ENCODE measurements around the gene KDM4C.
"Not testable (repeated sequence)": the region's sequence is repeated elsewhere in the genome, so short reads cannot be mapped to it uniquely, and the experiment has no call there.

Gene KDM4C

DNA sequence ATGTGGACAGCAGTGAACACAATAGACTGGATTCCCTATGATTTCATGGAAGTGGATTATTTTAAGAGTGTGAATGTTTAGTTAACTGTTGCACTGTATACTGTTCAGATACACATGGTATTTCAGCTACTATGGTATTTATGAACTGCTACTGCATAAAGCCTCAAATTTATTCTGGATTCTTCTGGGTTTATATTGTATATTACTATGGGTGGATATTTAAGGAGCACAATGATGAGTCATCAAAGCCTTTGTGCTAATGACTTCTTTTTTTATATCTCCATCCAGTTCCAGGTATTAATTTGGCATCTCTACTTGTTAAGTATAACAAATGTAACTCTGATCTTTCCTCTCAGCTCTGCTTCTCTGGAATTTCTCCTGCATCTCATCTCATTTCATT is 6.8 kb downstream of the KDM4C start:
- no peak for DNase-seq

DNA sequence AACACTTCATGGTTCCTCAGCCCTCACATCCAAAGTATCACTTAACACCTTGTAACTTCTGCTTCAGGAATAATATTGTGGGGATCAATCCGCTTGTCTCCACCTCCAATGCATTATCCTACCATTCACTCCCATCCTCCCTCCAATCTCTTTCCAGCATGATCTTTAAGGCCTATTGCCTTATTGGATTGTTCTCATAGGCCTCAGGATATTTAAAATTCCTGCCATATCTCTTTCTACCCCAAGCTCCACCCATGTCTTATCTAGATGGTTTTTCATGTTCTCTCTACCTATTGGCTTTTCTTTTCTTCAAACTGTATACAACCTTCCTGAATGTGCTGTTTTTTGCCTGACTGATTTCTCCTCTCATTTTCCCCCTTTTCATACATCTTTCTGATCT is 7.2 kb downstream of the KDM4C start:
- no peak for DNase-seq

DNA sequence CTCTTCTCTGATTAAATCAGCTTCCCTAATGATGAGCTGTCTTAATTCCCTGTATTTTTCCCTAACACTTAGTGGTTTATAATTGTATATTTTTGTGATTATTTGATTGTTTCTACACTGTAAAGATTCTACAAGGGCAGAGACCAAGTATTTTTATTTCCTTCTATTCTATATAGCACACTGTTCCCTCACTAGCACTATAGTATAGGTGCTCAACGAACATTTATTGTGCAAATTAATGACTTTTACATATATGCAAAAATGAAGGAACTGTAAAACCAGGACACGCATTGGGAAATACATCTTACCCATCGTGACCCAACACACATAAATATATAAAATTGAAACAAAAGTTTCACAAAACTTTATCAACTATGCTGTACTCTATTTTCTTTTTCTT is 7.6 kb downstream of the KDM4C start:
- no peak for DNase-seq

DNA sequence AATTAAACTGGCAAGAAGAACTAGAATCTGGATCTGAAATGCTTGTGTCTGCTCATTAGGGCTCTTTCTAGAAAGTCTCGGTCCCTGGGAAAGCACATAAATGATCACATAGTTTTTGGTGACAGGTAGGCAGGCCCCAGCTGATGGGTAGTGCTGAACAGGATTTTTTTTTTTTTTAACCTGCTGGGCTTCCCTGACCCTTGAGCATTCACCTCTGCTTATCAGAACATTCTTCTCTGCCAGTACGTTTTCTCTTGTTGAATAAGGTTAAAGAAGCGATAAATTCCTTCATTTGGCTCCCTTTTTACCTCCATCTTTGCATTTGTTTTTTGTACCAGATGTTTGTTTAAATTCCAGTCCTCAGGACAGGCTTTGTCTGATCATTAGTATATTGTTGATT is 8.8 kb downstream of the KDM4C start:
- no peak for DNase-seq

DNA sequence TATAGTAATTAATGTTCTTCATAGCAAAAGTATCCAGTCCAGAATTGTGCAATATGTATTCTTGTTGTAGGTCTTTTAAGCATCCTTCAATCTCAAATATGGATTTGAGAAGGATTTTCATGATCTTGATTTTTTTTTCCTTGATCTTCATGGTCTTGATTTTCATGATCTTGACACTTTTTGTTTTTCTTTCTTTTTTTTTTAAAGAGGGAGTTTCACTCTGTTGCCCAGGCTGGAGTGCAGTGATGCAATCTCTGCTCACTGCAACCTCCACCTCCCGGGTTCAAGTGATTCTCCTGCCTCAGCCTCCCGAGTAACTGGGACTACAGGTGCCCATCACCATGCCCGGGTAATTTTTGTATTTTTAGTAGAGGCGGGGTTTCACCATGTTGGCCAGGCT is 10.8 kb downstream of the KDM4C start:
- not testable (repeated sequence) for DNase-seq

DNA sequence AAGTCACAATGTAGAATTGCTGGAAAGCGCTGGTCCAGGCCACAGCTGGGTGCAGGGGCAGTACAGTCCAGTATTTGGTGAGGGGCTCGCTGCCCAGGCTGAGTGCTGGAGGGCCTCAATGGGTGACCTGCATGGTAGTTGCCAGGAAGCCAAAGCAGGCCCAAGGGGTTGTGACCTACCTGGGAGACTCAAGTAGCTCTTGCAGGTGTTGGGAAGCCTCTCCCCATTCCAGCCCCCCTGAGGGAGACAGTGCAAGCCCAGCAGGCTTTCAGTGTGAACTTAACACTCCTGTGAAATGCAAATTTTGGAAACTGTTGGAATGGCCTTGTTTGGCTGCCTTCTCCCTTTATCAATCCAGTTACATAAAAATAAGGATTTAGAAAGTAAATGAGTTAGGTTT is 13.9 kb downstream of the KDM4C start:
- DNase-seq, result no peak

DNA sequence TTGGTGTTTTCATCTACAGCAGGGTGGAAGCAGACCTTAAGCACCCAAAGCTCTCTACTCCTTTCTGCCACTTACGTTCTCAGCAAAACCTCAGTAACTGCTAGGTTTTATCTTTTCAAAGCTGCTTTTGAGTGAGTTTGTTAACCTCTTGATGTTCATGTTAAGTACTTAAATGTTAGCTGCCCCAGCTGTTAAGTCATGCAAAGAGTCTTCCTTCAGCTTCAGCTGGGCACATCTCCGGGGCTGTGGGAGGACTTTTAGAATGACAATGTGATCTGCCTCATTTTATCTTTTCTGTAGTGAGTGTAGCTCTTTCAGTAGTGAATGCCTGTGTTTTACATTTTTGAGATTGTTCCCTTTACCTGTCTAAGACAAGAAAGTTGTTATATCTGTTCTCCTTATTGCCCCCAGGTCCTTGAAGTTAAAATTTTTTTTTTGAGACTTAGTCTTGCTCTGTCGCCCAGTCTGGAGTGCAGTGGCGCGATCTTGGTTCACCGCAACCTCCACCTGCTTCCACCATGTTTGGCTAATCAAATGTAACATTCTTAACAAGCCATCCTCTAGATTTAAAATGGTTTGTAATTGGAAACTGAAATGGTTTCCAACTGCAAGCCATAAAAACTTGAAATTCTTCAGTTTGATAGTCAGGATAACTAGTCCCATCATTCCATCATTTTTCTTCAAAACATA is 19.6 kb downstream of the KDM4C start:
- no peak for DNase-seq

DNA sequence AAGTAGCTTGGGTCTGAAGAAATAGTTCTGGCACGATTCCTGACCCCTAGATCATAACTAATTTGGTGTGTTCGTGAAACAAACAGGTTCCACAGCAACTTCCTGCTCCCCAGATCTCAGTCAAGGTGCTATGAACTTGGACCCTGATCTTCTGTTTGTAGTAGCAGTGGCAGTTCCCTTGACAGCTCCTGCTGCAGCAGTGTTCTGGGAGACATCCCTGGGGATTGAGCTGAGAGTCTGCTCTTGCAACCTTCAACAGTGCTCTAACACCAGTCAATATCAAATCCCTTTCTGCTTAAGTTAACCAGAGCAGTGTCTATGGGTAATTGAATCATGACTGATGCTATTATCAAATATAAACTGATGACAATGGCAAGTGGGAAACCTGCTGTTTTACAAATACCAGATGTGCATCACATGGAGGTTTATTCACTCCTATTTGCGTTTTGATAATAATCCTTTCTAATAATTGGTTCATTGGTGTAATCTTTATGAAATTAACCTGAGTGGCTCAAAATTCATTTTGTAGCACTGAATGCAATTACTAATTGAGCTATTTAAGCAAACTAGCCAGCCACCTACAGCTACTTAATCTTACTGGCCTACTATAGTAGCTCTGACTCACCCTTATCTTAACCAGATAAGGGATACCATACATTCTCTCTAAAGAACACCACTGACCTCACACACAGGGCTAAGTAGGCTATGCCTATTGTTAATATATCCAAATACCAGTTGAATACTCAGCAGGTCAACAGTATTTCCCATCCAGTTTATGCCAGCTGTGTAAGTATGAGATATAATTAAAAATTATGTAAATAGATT is 21.9 kb downstream of the KDM4C start:
- no peak for DNase-seq

DNA sequence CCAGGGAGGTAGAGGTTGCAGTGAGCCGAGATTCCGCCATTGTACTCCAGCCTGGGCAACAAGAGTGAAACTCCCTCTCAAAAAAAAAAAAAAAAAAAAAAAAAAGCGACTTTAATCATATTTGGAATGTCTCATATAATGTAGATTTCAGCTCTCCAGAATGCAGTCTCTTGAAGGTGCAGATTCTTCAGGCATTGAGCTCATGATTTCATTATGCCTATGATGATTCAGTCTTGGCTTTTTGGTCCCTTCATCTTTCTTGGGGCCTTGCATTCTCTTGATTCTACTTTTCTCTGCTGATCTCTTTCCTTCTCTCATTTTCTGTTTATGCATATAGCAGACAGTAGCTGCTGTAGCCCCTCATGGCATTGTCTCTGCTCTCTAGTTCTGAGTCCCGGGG is 22.9 kb downstream of the KDM4C start:
- DNase-seq, result no peak

DNA sequence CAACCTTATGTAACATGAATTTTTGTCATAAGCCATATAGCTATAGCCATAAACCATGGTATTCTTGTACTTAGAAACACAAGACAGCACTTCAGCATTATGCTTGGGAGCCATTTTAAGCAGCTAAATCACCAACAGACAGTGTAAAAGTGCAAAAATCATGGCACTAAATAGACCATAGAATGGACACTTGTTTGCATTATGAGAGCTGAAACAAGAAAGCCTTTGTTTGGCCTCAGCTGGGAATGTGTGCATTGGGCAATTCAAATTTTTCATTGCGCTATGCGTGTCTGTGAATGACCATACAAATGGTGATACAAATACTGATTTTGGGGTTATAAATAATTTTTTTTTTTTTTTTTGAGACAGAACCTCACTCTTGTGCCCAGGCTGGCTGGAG is 23.7 kb downstream of the KDM4C start:
- no peak for DNase-seq

DNA sequence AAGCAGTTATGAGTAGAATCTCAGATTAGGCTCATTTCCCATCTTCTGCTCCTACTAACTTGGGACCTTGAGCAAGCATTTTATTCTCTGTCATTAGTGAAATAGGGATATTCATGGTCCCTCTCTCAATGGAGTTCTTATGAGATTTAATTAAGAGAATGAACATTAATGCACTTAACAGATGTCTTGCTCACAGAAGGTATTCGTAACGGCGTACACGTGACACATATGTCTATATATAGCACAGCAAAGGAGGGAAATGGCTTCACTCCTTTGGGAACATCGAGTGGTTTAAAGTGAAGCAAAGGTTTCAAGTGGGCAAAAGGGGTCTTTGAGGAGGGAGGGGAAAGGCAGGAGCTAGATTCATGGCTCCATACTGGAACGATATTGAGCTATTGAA is 24.6 kb downstream of the KDM4C start:
- DNase-seq, result no peak

DNA sequence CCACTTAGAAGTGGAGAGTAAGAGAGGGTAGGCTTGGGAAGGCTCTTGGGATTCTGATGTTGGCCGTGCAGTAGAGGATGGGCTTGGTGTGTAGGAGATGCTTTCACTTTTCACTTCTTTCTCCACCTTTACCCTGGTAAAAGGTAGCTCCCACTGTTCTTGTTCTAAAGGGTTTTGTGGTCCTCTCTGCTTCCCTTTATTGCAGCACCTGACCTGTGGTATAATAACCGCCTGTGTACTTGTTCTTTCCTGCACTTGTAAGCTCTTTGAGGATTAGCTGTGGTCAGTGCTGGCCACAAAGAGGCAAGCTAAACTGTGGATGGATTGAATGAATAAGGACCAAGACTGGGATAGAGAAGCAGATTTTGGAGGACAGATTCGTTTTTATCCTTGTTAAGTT is 25.2 kb downstream of the KDM4C start:
- DNase-seq, result peak in 1 of 5 experiments; percentile 7

DNA sequence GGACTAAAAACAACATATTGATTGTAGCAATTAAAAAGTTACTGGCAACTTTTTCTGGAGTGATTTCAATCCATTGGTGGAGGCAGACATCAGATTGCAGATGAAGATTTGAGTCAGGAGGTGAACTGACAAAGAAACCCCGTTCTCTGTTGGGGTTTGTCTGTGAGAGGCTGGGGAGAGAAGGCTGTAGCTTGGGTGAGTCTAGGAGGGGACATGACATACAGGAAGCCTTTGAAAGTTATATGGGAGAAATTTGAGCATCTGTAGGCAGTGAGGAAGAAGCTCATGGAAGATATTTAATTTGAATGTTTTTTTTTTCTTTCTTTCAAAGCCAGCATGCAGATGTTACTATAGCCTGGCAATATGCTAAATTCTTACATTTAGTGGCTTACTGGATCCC is 26.0 kb downstream of the KDM4C start:
- DNase-seq, result peak in 1 of 5 experiments; percentile 7

DNA sequence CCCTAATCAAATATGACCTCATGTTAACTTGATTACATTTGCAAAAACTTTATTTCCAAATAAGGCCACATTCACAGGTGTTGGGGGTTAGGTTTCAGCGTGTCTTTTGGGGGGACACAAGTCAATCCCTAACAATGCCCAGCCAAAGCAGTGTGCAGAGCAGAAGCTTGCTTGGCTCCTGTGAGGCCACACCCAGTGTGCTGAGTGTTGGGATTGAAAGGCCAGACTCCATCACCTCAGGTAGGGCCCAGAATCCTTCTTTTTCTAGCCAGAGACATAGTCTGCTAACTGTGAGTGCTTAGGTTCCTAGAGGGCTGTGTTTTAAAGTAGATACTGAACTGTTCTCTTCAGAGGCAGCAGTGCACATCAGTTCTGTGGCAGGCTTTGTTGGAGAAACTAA is 27.9 kb downstream of the KDM4C start:
- DNase-seq, result no peak

DNA sequence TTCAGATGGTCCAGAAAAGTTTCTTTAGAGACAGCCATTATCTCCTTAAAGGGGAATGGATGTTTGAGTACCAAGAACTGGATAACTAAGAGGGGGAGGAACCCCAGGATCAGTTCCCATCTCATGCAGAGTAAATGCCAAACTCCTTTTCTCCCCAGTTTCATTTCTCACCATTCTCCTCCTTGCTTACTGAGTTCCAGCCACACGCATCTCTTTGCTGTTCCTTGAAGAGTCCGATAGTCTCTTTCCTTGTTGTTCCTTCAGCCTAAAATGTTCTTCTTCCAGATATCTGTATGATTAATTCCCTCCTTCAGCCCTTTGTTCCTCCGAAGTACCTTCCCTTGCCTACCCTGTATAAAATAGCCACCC is 30.0 kb downstream of the KDM4C start:
- no peak for DNase-seq

DNA sequence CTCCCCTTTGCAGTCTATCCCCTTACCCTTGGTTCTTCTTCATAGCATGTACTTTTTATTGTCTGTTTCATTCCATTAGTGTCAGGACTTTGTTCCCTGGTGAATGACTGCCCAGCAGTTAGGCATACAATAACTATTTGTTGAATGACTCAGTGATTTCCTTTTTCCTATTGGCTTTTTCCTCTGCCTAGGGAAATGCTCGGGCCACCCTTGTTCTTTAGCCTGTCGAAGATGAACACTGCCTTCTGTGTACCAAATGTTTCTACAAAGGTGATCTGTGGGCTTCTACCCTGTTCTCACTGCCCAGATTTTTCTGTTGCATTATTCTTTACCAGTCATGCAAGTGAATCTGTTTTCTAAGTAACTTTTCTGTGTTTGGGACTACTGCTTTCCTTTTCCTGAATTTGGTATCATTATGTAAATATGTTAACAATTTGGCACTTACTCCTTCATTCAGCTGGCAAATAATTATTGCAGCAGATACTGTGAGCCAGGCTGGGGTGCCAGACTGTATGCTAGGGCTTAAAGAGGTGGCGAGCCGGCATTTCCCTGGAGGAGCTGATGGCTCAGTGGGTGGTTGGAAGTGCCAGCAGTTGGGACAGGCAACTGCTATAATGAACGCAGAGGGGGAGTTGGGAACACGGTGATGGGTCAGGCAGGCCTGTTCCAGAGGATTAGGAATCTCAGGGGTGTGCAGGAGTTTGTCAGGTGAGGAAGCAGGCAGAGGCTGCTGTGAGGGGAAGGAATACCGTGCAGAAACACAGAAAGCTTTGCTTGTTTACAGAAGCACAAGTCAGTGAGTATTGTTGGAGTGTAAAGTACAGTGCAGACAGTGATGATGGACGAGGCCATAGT is 30.6 kb downstream of the KDM4C start:
- no peak for DNase-seq

DNA sequence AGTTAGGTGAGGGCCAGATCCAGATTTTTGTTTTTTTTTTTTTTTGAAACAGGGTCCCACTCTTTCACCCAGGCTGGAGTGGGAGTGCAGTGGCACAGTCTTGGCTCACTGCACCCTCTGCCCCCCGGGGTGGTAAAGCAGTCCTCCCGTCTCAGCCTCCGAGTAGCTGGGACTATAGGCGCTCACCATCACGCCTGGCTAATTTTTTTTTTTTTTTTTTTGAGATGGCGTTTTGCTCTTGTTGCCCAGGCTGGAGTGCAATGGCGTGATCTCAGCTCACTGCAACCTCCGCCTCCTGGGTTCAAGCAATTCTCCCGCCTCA is 31.2 kb downstream of the KDM4C start:
- not testable (repeated sequence) for DNase-seq

DNA sequence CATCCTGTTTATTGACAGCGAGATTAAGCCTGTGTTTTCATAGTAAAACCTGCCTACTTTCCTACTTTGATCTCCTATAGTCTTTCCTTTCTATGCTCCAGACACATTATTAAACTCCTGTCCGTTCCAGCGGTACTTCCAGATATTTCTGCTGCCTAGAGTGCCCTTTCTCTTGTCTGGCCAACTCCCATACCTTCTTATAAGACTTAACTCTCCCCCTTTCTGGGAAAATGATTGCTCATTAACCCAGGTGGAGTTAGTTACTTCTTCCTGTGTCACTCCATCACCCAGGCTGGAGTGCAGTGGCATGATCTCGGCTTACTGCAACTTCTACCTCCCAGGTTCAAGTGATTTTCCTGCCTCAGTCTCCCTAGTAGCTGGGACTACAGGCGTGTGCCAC is 33.1 kb downstream of the KDM4C start:
- no peak for DNase-seq

DNA sequence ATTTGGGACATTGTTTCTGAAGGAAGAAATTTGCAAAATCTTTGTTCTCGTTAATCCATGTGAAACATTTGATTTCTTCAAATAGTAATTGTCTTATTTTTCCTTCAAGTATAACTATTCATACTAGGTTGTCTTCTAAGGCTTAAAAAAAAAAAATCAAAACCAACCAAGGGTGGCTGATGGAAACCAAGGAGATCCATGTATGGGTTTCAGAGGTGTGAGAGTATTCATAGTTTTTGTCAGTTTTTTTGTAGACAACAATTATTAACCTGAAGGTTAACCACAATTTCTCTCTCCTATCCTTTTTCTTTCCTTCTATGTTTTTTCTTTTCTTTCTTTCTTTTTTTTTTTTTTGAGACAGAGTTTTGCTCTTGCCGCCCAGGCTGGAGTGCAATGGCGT is 35.4 kb downstream of the KDM4C start:
- no peak for DNase-seq

DNA sequence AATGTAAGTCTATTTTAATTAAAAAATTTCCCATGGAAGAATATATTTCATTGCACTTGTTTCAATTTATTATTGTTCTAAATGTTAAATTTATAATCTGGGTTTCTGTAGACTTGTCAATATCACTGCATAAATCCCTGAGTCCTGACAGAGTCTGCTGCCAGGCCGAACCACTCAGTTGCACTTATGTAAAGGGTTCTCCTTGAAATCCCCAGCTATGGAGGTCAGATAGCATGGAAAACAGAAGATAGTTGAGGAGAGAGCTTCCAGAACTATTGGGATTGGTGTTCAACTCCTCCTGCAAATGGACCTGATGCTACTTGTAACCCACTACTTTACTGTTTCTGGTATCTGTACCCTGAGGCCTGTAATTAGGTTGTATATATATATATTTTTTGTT is 37.2 kb downstream of the KDM4C start:
- DNase-seq, result no peak

DNA sequence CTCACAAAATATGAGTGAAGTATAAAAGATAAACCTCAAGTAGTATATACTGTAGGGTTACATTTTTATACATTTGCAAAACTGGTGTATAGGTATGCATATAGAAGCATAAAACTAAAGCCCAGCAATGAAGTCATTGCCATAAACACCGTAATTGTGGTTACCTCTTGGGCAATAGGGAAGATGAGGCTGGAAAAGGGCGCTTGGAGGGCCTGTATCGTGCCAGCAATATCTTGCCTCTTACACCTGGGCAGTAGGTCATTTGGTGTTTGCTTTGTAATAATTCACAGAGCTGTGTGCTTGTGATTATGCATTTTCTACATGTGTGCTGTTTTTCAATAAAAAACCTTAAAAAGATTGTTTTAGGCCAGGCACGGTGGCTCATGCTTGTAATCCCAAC is 45.2 kb downstream of the KDM4C start:
- DNase-seq, result no peak

DNA sequence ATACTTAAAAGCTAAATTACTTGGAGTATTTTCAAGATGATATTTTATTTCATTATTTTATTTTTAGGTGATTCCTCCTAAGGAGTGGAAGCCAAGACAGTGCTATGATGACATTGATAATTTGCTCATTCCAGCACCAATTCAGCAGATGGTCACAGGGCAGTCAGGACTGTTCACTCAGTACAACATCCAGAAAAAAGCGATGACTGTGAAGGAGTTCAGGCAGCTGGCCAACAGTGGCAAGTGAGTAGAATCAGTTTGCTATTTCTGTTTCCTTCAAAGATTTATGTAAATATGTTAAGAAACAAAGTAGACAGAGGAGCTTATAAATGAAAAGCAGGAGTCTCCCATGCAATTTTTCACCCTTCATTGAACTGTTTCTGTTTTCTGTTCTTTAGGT is 47.8 kb downstream of the KDM4C start:
- no peak for DNase-seq

DNA sequence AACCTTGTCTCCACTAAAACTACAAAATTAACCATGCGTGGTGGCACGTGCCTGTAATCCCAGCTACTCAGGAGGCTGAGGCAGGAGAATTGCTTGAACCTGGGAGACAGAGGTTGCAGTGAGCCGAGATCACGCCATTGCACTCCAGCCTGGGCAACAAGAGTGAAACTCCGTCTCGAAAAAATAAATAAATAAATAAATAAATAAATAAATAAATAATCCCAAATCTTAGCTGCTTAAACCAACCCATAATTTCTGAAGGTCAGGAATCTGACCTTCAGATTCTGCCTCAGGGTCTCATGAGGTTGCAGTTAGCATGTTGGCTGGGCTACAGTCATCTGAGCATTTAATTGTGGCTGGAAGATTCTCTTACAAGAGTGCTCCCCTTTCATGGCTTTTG is 48.5 kb downstream of the KDM4C start:
- DNase-seq, result not testable (repeated sequence)

DNA sequence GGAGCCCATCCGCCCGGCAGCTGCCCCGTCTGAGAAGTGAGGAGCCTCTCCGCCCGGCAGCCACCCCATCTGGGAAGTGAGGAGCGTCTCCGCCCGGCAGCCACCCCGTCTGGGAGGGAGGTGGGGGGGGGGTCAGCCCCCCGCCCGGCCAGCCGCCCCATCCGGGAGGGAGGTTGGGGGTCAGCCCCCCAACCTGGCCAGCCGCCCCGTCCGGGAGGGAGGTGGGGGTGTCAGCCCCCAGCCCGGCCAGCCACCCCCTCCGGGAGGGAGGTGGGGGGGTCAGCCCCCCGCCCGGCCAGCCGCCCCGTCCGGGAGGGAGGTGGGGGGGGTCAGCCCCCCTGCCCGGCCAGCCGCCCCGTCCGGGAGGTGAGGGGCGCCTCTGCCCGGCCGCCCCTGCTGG is 49.9 kb downstream of the KDM4C start:
- DNase-seq, result not testable (repeated sequence)

Measured in T-helper 2 cell (primary cell).